HG03159 (cell line): Measurements from ENCODE around the gene HECTD4.
"Not testable (repeated sequence)": the region's sequence is repeated elsewhere in the genome, so short reads cannot be mapped to it uniquely, and the experiment has no call there.

Experiments
- ATAC-seq: cut with Tn5 transposase; IDR thresholded peaks from one replicate; pipeline ENCODE4 v1.9.1; 2021; ENCODE audit warnings: mild to moderate bottlenecking, moderate library complexity; ENCODE audit not compliant: unreplicated experiment

HECTD4 gene

GRCh38 chr12:112275836-112276235 is 106.4 kb downstream of the HECTD4 start:
- ATAC-seq = no peak

GRCh38 chr12:112275207-112275606 is 107.0 kb downstream of the HECTD4 start:
- ATAC-seq = no peak

- no peak for ATAC-seq
These were observed 111.6 kb downstream of the HECTD4 start for GRCh38 chr12:112270673-112271072.

- ATAC-seq = no peak
These were observed 115.8 kb downstream of the HECTD4 start for GRCh38 chr12:112266473-112266872.

GRCh38 chr12:112261559-112261958 is 120.7 kb downstream of the HECTD4 start:
- ATAC-seq = no peak

- no peak for ATAC-seq
These were observed 123.3 kb downstream of the HECTD4 start for GRCh38 chr12:112258926-112259325.

GRCh38 chr12:112256780-112257179 is 125.5 kb downstream of the HECTD4 start:
- ATAC-seq = no peak

GRCh38 chr12:112252184-112252583 is 130.0 kb downstream of the HECTD4 start:
- no peak for ATAC-seq

GRCh38 chr12:112244902-112245301 is 137.3 kb downstream of the HECTD4 start:
- not testable (repeated sequence) for ATAC-seq

GRCh38 chr12:112243255-112244110 is 138.7 kb downstream of the HECTD4 start:
- no peak for ATAC-seq

GRCh38 chr12:112241176-112241575 is 141.1 kb downstream of the HECTD4 start:
- ATAC-seq = no peak

GRCh38 chr12:112239881-112240280 is 142.3 kb downstream of the HECTD4 start:
- no peak for ATAC-seq

- ATAC-seq = no peak
These were observed 143.2 kb downstream of the HECTD4 start for GRCh38 chr12:112239020-112239419.

- ATAC-seq = no peak
These were observed 143.8 kb downstream of the HECTD4 start for GRCh38 chr12:112238441-112238840.

- ATAC-seq = no peak
These were observed 145.4 kb downstream of the HECTD4 start for GRCh38 chr12:112236786-112237185.

GRCh38 chr12:112236386-112236785 is 145.8 kb downstream of the HECTD4 start:
- no peak for ATAC-seq

- no peak for ATAC-seq
These were observed 147.9 kb downstream of the HECTD4 start for GRCh38 chr12:112234303-112234702.

- ATAC-seq = no peak
These were observed 149.0 kb downstream of the HECTD4 start for GRCh38 chr12:112233242-112233641.

GRCh38 chr12:112230136-112230535 is 152.1 kb downstream of the HECTD4 start:
- no peak for ATAC-seq

GRCh38 chr12:112226768-112227167 is 155.5 kb downstream of the HECTD4 start:
- ATAC-seq = no peak

GRCh38 chr12:112220628-112221027 is 161.6 kb downstream of the HECTD4 start:
- ATAC-seq = not testable (repeated sequence)

- ATAC-seq = no peak
These were observed 163.0 kb downstream of the HECTD4 start for GRCh38 chr12:112219195-112219594.

GRCh38 chr12:112218150-112218549 is 164.1 kb downstream of the HECTD4 start:
- ATAC-seq = no peak
